Muscle of leg (tissue), 11 donors: ENCODE results near the gene SH3GL1. TPM values are rescaled to one million over a fixed set of nuclear protein-coding genes. Genes with fewer than 3 reads are reported as not detected.
A peak's percentile ranks its signal among the peaks of the same experiment; 100 is the strongest.

ENCODE experiments used
- DNase-seq: peaks from one replicate; pipeline ENCODE4 v3.0.0; 2013
- H3K27ac ChIP-seq: one replicate; pipeline ENCODE4 v1.5.1; 2013; ENCODE audit warnings: mild to moderate bottlenecking, low read length, control low read depth
- H3K27me3 ChIP-seq: one replicate; pipeline ENCODE4 v1.6.1; 2013; ENCODE audit warnings: low read length; ENCODE audit not compliant: control insufficient read depth, insufficient read depth
- H3K36me3 ChIP-seq: one replicate; pipeline ENCODE4 v1.6.1; 2013; ENCODE audit warnings: low read length; ENCODE audit not compliant: control insufficient read depth, insufficient read depth
- H3K4me1 ChIP-seq: one replicate; pipeline ENCODE4 v1.6.1; 2013; ENCODE audit warnings: low read length; ENCODE audit not compliant: control insufficient read depth, insufficient read depth
- H3K4me3 ChIP-seq: one replicate; pipeline ENCODE4 v1.5.1; 2013; ENCODE audit warnings: low read length, control low read depth
- H3K9me3 ChIP-seq: replicated peaks from 2 replicates; pipeline ENCODE4 v1.6.1; 2013; ENCODE audit warnings: low read depth, low read length; ENCODE audit not compliant: control insufficient read depth
- WGBS: methylation state at CpG from one replicate; pipeline ENCODE4 v1.1.5; 2013; ENCODE audit warnings: missing lambda C conversion rate; ENCODE audit not compliant: insufficient coverage; 5-methylcytosine and 5-hydroxymethylcytosine counted together
- polyA plus RNA-seq, 8 donors: library from polyadenylated mRNA; unstranded; fragments of 120-200 nt; gene quantifications; one replicate each; pipeline versions ENCODE4 v1.2.1 to v1.2.3, GENCODE V29; 2013; ENCODE audit warnings: inconsistent platforms in 1 of 8, low replicate concordance in 1 of 8; ENCODE audit not compliant: insufficient read length in 8 of 8, insufficient read depth in 1 of 8
- total RNA-seq: library from RNA; stranded (reverse); fragments of 120-200 nt; gene quantifications from one replicate; pipeline ENCODE4 v1.2.4, GENCODE V29; 2013

Gene SH3GL1
- total and polyA plus RNA-seq, 9 donors = 29.1 to 77.9 (median 69.7) TPM

DNA sequence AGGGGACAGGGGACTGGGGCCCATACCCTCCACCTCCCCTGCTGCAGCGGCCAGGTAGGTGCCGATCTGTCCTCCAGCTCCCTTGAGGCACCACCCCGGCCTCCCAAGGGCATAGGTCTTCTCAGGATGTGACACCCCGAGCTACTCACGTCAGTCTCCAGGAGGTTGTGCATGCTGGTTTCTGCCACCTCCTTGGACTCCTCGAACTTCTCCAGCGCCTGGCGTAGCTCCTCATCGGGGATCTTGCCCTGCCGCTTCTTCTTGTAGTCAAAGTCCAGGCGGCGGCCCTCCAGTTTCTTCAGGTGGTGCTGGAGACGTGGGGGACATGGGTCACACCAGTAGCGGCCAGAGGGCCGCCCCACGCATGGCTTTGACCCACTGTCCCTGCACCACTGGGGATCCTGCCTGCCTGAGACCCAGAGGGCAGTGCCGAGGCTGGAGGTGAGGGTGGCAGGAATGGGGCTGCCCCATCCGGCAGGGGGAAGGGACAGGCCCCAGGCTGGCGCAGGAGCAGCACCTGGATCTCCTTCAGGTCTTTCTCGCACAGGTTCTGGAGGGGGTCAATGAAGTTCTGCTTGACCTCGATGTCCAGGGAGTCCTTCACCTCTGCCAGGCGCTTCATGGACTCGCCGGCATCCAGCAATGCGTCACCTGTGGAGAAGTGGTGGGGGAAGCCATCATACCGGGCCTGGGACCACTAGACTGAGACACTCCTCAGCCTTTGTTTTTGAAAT is 36.6 kb downstream of the SH3GL1 start:
- DNase-seq = peak; percentile 17
- Histone ChIP-seq H3K36me3 (peaks cover 86% of the 10 kb centered on the region), H3K27ac (no peak overlapping the region), H3K4me1 (peaks cover 41% of the 10 kb centered on the region), H3K27me3 (no peaks in the 10 kb centered on the region), H3K9me3 (no peaks in the 10 kb centered on the region), H3K4me3 (no peak overlapping the region)
- 86% methylated on average over 25 of the region's 26 CpGs for WGBS

DNA sequence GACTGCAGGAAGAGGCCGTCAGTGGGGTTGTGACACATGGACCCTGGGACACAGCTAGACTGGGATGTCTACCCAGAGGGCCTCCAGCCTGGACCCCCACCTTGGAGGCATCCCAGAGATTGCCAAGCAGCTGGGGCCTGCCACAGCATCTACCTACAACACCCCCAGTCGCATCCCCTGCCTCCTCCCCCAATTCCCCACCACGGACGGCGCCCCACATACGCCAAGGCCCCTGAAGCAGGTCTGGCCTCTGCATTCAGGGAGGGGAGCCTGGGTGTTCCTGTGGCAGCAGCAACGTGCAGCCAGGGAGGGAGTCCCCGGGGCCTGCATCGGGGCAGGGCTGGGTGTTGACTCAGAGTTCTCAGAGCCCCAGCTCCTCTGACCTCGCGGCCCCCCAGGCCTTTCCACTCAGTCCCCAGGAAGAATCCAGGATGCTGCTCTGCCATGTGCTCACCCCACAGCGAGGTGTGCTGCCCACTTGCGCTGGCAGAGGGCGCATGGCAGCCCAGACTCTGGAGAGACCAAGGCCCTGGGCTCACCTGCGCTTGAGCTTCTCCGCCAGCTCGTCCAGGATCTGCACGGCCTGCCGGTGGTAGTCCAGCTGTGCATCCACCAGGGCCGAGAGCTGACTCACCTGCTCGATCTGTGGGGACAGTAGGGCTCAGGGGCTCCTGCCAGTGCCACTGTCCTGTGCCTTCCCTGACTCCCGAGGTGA is 37.4 kb downstream of the SH3GL1 start:
- H3K36me3 ChIP-seq = peaks cover 91% of the 10 kb centered on the region

DNA sequence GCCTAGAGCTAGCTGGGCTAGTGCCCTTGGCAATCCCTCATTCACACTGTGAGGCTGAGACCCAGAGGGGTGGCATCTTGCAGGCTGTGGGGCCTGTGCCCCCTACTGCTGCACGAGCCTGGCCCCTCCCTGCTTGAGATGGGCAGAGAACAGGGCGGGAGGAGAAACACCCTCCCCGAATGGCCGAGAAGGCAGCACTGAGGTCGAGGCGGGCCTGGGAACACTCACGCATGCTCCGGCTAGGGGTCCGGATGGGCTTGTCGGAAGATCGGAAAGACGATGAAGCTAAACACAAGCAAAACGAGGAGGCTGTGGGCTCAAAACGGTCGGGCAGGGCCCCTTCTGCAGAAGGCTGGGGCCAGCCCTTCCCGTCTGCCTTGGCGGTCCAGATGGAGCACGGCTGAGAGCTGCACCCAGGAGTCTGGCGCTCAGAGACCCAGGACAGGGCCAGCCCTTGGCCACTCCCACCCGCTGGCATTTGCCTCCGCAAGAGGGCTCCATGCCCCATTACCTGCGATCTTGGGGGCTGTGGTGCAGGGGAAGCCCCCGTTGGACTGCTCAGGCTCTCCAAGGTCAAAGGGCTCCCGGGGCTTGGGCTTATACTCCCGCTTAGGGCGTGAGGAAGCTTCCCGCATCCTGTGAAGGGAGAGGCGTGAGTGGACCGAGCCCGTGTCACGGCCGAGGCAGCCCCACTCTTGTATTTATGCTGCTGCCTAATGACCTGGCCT is 38.1 kb downstream of the SH3GL1 start:
- Histone ChIP-seq H3K27ac (no peak overlapping the region), H3K4me1 (peaks cover 31% of the 10 kb centered on the region), H3K4me3 (no peak overlapping the region), H3K27me3 (no peaks in the 10 kb centered on the region), H3K36me3 (peaks cover 93% of the 10 kb centered on the region), H3K9me3 (no peaks in the 10 kb centered on the region)
- peak; percentile 19 for DNase-seq
- 73% methylated on average over 32 of the region's 32 CpGs for WGBS

More for the DNA sequence above, 37.4 kb downstream of the SH3GL1 start:
- WGBS = 70% methylated on average over 20 of the region's 22 CpGs
- no peaks in the 10 kb centered on the region for H3K9me3 ChIP-seq
- H3K27ac ChIP-seq = no peak overlapping the region
- H3K4me3 ChIP-seq = no peak overlapping the region
- peaks cover 33% of the 10 kb centered on the region for H3K4me1 ChIP-seq
- no peaks in the 10 kb centered on the region for H3K27me3 ChIP-seq
- no peak for DNase-seq

DNA sequence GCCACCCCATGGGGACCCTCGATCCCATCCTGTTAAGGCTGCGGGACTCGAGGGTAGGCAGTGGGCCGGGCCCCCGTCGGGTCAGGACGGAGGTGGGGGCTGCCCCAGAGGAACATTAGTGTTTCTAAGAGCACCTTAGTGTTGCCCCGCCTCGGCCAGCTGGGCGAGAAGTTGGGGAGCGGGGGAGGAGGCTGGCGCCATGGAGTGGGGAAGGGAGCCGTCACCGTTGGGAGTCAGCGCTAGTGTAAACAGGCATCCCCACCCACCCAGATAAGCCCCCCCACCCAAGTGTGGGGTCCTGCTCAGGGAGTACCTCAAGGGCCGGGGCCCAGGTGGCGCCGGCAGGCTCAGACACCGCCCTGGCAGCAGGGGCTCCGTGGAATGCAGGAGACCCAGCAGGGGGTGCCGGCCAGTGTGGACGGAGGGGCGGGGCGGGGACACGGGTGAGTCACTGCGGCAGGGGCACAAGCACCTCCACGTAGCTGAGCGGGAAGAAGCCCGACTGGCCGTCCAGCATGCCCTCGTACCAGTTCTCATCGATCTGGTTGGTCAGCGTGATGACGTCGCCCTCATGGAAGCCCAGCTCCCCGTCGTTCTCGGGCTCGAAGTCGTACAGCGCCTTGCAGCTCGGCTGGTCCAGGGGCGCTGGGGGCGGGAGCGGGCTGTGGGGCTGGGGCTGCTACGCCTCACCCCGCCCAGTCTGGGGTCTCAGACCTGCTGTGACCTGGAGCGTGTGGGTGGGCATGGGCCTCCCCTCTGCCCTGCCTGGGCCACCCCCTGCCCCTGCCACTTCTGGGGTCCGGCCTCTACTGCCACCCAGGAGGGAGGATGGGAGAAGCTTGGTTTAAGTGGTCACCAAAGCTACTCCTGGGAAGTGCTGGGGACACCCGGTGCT is 38.9 kb downstream of the SH3GL1 start:
- 79% methylated on average over 41 of the region's 50 CpGs for WGBS
- Histone ChIP-seq H3K27me3 (no peaks in the 10 kb centered on the region), H3K4me1 (peaks cover 29% of the 10 kb centered on the region), H3K27ac (no peak overlapping the region), H3K36me3 (peaks cover 92% of the 10 kb centered on the region), H3K4me3 (no peak overlapping the region), H3K9me3 (no peaks in the 10 kb centered on the region)
- DNase-seq = peak; percentile 18

DNA sequence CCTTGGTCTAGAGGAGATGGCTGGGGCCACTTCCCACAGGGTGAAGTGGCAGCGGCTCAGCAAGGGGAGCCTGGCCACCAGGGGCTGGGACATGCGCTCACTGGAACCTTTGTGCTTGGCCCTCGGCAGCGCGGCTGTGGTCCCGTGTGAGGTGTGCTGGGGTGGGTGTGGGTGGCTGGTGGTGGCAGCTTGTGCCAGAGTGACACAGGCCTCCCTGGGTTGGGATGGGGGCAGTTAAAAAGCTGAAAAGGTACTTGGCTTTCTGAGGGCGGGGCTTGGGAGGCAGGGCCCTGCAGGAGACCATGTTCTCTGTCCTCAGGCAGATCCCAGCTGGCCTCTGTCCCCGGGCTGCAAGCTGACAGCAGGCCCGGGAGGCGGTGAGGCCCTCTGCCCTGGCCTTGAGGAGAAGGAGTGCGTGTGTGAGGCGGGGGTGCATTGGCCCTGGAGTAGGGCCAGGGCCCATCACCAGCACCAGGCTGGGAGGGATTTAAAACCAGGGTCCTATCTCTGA is 39.7 kb downstream of the SH3GL1 start:
- peak; percentile 20 for DNase-seq
- Histone ChIP-seq H3K9me3 (no peaks in the 10 kb centered on the region), H3K4me3 (no peak overlapping the region), H3K27ac (no peak overlapping the region), H3K36me3 (peaks cover 91% of the 10 kb centered on the region), H3K4me1 (peaks cover 23% of the 10 kb centered on the region), H3K27me3 (no peaks in the 10 kb centered on the region)
- WGBS = 51% methylated on average over 11 of the region's 12 CpGs

DNA sequence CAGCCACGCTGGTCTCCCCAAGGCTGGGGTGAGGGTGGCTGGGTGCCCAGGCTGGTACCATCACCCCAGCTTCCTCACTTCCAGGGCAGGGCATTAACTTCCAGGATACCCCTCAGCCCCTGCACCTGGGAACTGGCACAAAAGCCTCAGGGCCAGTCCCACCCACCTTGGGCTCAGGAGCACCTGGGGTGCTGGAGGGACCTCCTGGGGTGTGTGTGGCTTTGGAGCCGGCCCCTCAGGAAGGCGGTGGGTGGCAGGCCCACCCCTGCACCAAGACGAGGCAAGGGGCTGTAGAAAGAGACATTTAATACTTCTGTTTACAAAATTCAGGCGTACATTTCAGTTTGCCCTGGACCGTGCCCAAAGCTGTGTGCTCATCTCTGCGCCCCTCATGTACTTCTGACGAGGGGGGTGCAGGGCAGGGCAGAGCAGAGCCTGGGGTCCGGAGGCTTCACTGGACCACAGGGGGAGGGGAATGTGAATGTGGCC is 40.2 kb downstream of the SH3GL1 start:
- WGBS = 57% methylated on average over 5 of the region's 9 CpGs
- no peak for DNase-seq
- Histone ChIP-seq H3K4me1 (peaks cover 23% of the 10 kb centered on the region), H3K36me3 (peaks cover 86% of the 10 kb centered on the region), H3K4me3 (no peak overlapping the region), H3K27me3 (no peaks in the 10 kb centered on the region), H3K27ac (no peak overlapping the region), H3K9me3 (no peaks in the 10 kb centered on the region)

DNA sequence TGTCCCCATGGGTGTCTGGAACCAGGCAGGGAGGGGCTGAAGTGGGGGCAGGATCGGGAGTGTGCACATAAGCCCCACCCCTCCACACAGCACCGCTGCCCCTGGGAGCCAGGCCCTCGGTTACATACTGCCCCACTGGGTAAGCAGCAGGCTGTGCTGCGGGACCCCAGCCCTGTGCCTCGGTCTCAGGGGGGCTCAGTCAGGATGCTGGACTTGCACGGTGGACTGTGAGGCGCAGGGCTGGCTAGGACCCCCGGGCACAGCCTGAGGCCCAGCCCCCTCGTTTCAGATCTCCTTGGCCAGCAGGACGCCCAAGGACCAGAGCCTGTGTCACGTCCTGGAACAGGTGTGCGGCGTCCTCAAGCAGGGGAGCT is 40.7 kb downstream of the SH3GL1 start:
- Histone ChIP-seq H3K4me1 (peaks cover 23% of the 10 kb centered on the region), H3K36me3 (peaks cover 81% of the 10 kb centered on the region), H3K9me3 (no peaks in the 10 kb centered on the region), H3K27me3 (no peaks in the 10 kb centered on the region), H3K4me3 (no peak overlapping the region), H3K27ac (no peak overlapping the region)
- 64% methylated on average over 12 of the region's 13 CpGs for WGBS
- no peak for DNase-seq

DNA sequence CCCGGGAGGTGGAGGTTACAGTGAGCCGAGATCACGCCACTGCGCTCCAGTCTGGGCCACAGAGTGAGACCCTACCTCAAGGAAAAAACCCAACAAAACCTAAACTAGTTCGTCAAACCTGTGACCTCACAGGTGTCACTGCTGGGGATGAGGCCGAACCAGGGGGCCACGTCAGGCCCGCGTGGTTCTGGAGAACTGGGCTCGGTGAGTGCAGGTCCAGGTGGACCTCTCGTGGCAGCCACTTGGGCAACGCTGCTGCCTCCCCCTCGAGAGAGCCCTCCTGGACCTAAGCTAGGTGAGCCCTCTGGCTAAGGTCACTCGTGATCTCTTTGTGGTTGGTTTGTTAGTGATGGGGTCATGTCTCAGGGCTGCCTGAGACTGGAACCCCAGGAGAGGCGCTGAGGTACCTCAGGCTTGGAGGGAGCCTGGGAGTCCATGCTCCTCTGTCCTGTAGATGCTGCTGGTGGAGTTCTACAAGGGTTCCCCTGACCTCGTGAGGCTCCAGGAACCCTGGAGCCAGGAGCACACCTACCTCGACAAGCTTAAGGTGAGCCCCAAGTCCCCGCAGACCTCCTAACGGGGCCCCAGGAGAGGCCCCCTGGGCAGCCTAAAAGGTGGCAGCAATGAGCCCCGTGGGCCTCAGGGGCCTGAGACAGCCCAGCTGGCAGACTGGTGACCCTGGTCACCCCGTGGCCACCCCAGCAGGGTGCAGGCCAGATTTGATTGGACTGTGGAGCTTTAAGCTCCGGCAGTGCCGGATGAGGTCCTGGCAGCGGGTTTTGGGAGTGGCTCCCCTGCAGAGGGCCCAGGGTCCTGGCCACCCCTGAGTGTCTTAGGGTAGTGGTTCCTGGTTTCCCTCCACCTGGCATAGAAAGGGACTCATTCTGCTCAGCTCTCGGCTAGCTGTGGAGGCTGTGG is 41.4 kb downstream of the SH3GL1 start:
- H3K4me3 ChIP-seq = no peak overlapping the region
- H3K27ac ChIP-seq = no peak overlapping the region
- H3K4me1 ChIP-seq = peaks cover 23% of the 10 kb centered on the region
- DNase-seq = peak; percentile 15
- H3K36me3 ChIP-seq = peaks cover 75% of the 10 kb centered on the region
- no peaks in the 10 kb centered on the region for H3K9me3 ChIP-seq
- H3K27me3 ChIP-seq = no peaks in the 10 kb centered on the region
- WGBS = 80% methylated on average over 18 of the region's 25 CpGs

DNA sequence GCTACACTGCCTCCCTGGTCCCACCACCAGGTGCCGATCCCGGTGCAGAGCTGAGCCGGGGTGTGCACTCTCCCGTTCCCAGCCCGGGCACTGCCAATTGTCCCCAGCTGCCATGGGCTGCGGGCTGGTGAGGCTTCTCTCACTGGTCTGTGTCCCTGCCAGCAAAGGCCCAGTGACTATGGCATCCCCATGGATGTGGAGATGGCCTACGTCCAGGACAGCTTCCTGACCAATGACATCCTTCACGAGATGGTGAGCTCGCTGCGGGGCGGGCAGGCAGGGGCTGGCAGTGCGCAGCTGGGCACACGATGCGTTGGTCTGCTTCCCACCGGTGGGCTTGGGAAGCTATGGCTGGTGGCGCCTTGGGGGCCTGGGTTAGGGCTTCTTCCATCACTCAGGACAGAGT is 42.4 kb downstream of the SH3GL1 start:
- Histone ChIP-seq H3K4me1 (peaks cover 23% of the 10 kb centered on the region), H3K4me3 (no peak overlapping the region), H3K27ac (no peak overlapping the region), H3K36me3 (peaks cover 65% of the 10 kb centered on the region), H3K9me3 (no peaks in the 10 kb centered on the region), H3K27me3 (no peaks in the 10 kb centered on the region)
- peak; percentile 24 for DNase-seq
- WGBS = 83% methylated on average over 14 of the region's 16 CpGs
